ENCODE data around the gene MAP3K5.

The MAP3K5 gene

DNA sequence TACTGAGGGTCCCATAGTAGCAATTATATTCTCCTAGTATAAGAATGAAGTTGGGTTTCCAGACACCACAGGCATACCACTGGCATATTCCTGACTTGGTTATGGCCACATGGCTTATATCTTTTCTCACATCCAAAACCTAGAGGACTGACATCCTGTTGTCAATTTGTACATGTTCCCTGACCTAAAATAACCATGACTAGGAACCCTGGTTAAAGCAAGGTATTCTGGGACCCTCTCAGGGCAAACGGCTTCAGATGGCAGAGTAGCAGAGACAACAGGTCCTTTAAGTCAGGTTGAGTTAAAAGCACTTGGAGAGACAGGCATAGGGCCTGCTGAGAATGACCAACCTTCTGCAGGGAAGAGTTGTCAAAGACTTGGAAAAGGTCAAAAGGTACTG, 12.6 kb downstream of the MAP3K5 start:
- no peaks in the 10 kb centered on the region for H3K9me3 ChIP-seq (ENCODE audit: low read length)
- H3K9ac ChIP-seq (ENCODE audit: low read length) = no peak overlapping the region
- H3K36me3 ChIP-seq (ENCODE audit: insufficient read depth, low read length) = peaks cover 3% of the 10 kb centered on the region; the same call in 1 of the 2 replicates
- no peaks in the 10 kb centered on the region for H3K27me3 ChIP-seq (ENCODE audit: insufficient read depth, low read length)
- peaks cover 26% of the 10 kb centered on the region for H3K4me1 ChIP-seq (ENCODE audit: insufficient read depth, low read length, severe bottlenecking)
- TF ChIP-seq EZH2 (IDR thresholded peaks at IDR 0.05; ENCODE audit: borderline replicate concordance, low read length) = no peak
- TF ChIP-seq, protein P1, sequence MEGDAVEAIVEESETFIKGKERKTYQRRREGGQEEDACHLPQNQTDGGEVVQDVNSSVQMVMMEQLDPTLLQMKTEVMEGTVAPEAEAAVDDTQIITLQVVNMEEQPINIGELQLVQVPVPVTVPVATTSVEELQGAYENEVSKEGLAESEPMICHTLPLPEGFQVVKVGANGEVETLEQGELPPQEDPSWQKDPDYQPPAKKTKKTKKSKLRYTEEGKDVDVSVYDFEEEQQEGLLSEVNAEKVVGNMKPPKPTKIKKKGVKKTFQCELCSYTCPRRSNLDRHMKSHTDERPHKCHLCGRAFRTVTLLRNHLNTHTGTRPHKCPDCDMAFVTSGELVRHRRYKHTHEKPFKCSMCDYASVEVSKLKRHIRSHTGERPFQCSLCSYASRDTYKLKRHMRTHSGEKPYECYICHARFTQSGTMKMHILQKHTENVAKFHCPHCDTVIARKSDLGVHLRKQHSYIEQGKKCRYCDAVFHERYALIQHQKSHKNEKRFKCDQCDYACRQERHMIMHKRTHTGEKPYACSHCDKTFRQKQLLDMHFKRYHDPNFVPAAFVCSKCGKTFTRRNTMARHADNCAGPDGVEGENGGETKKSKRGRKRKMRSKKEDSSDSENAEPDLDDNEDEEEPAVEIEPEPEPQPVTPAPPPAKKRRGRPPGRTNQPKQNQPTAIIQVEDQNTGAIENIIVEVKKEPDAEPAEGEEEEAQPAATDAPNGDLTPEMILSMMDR (IDR thresholded peaks at IDR 0.05; ENCODE audit: low read length) = no peak
- H3F3A ChIP-seq (ENCODE audit: insufficient read depth, low read length) = no peaks in the 10 kb centered on the region
- no peak overlapping the region for H3K4me2 ChIP-seq (ENCODE audit: low read length)
- no peaks in the 10 kb centered on the region for H4K20me1 ChIP-seq (ENCODE audit: insufficient read depth, low read length)
- no peaks in the 10 kb centered on the region for H3K9me2 ChIP-seq (ENCODE audit: low read depth, low read length)
- no peak overlapping the region for H2AFZ ChIP-seq (ENCODE audit: low read length)
- no peak overlapping the region for H3K27ac ChIP-seq (ENCODE audit: low read depth, low read length, poor library complexity, severe bottlenecking)
- H3K79me2 ChIP-seq (ENCODE audit: insufficient read depth, low read length) = peaks cover 8% of the 10 kb centered on the region; the same call in 1 of the 2 replicates
- H3K4me3 ChIP-seq (ENCODE audit: low read depth, low read length, poor library complexity, severe bottlenecking) = no peak overlapping the region

DNA sequence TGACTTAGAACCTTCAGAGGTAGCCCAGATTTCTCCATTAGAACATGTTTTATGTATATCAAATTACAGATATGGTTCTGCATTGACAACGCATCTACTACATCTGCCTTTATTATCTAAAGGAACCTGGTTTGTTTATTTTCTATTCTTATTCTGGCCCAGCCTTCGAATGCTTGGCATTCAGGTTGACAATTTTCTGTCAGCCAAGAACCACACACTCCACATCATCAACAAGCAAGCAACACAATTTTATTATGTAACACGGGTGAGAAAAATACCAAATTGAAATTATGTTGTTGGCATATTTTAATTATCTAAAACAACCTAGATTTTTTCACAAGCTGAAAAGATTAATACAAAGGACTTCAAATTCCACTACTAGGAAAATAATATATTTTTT, 14.6 kb downstream of the MAP3K5 start:
- Histone ChIP-seq H3F3A (ENCODE audit: insufficient read depth, low read length) (no peaks in the 10 kb centered on the region), H3K4me1 (ENCODE audit: insufficient read depth, low read length, severe bottlenecking) (peaks cover 31% of the 10 kb centered on the region), H3K9me2 (ENCODE audit: low read depth, low read length) (no peaks in the 10 kb centered on the region), H3K27me3 (ENCODE audit: insufficient read depth, low read length) (no peaks in the 10 kb centered on the region), H3K27ac (ENCODE audit: low read depth, low read length, poor library complexity, severe bottlenecking) (no peak overlapping the region), H3K79me2 (ENCODE audit: insufficient read depth, low read length) (peaks cover 3% of the 10 kb centered on the region; the same call in 1 of the 2 replicates), H3K9ac (ENCODE audit: low read length) (no peak overlapping the region), H3K4me3 (ENCODE audit: low read depth, low read length, poor library complexity, severe bottlenecking) (no peak overlapping the region), H2AFZ (ENCODE audit: low read length) (no peak overlapping the region), H3K36me3 (ENCODE audit: insufficient read depth, low read length) (no peaks in the 10 kb centered on the region), H3K9me3 (ENCODE audit: low read length) (no peaks in the 10 kb centered on the region), H4K20me1 (ENCODE audit: insufficient read depth, low read length) (no peaks in the 10 kb centered on the region), H3K4me2 (ENCODE audit: low read length) (no peak overlapping the region)
- no peak for TF ChIP-seq EZH2 (IDR thresholded peaks at IDR 0.05; ENCODE audit: borderline replicate concordance, low read length)
- TF ChIP-seq, protein P1 (IDR thresholded peaks at IDR 0.05; ENCODE audit: low read length) = no peak

DNA sequence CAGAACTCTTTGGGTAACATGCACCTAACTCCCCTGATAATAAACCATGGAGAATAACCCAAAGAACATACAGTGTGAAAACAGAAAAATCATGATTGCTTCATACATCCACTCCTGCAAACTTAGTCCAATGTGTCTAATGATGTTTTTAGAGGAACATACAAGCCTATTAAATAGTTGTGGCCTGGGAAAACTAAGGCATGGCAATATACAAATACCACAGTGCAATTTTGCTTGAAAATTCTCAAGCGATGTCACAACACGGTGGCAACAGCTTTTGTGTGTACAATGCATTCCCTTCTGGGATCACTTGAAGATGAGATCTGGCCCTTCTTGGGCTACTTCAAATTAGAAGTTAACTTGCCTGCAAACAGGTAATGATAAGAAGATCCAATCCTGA, 16.7 kb downstream of the MAP3K5 start:
- Histone ChIP-seq H3K79me2 (ENCODE audit: insufficient read depth, low read length) (peaks cover 3% of the 10 kb centered on the region; the same call in 1 of the 2 replicates), H2AFZ (ENCODE audit: low read length) (no peak overlapping the region), H3K4me2 (ENCODE audit: low read length) (peak overlapping the region; percentile 16; the same call in 1 of the 2 replicates), H3F3A (ENCODE audit: insufficient read depth, low read length) (no peaks in the 10 kb centered on the region), H3K4me1 (ENCODE audit: insufficient read depth, low read length, severe bottlenecking) (peaks cover 45% of the 10 kb centered on the region), H3K27ac (ENCODE audit: low read depth, low read length, poor library complexity, severe bottlenecking) (peak overlapping the region; percentile 9), H3K9me2 (ENCODE audit: low read depth, low read length) (no peaks in the 10 kb centered on the region), H3K27me3 (ENCODE audit: insufficient read depth, low read length) (no peaks in the 10 kb centered on the region), H3K9ac (ENCODE audit: low read length) (no peak overlapping the region), H3K4me3 (ENCODE audit: low read depth, low read length, poor library complexity, severe bottlenecking) (no peak overlapping the region), H3K9me3 (ENCODE audit: low read length) (no peaks in the 10 kb centered on the region), H3K36me3 (ENCODE audit: insufficient read depth, low read length) (no peaks in the 10 kb centered on the region), H4K20me1 (ENCODE audit: insufficient read depth, low read length) (no peaks in the 10 kb centered on the region)
- TF ChIP-seq, protein P1 (IDR thresholded peaks at IDR 0.05; ENCODE audit: low read length) = no peak
- no peak for TF ChIP-seq EZH2 (IDR thresholded peaks at IDR 0.05; ENCODE audit: borderline replicate concordance, low read length)

Data from OCI-LY1 (cell line).